NCI-H446 (cell line): ENCODE results near the gene KCNJ6.

Source experiments
- DNase-seq, 2 experiments: peaks; one replicate each; lab custom pipeline; 2025; lab: John Stamatoyannopoulos, UW

Gene KCNJ6

DNA sequence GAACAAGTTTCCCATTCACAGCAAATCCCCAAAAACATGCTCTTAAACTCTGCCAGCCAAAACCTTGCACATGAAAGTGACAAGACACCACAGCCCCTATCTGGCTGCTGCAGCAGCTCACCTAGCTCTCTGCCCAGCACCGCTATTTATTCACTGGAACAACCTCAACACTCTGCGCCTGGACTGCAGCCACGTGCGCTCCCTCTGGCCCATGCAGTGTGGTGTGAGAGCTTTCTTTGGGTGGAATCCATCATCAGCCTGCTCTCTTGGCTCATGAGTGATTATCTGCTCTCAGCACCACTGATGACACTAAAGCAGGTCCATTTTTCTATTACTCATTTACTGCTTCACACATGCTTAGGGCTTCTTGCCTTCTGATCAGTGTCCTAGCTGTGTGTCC, 11.4 kb downstream of the KCNJ6 start:
- peak; percentile 70 to 91 for DNase-seq

DNA sequence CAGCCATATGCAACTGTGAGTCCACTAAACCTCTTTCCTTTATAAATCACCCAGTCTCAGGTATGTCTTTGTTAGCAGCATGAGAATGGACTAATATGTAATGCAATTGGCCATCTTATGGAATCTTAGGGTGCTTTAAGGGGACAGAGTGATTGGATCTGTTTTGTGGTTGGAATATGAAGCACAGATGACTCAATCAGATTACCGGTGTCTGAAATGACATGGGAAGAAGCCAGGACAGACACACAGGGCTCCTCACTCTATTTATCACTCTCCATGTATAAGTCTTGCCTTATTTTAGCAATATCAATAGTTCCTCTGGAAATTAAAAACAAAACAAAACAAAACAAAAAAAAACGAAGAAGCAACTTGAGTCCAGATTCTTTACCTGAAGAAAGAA, 12.9 kb downstream of the KCNJ6 start:
- no peak for DNase-seq

DNA sequence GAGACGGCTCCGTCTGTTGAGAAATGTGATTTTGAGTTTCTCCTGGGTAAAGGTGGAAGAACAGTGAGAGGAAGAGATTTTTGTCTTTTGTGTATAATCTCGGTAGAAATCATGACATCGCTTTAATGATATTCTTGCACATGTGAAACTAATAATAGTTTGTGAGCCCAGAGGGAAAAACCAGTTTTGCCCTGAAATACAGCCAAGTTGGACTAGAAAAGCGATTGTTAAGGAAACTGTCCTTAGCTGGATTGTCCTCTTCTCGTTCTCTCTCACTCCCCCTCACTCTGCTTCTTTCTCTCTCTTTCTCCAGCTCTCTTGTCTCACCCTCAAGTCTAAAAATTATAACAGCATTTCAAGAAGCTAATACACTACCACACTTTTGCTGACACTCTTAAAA, 17.1 kb downstream of the KCNJ6 start:
- peak in 1 of 2 experiments; percentile 29 for DNase-seq

DNA sequence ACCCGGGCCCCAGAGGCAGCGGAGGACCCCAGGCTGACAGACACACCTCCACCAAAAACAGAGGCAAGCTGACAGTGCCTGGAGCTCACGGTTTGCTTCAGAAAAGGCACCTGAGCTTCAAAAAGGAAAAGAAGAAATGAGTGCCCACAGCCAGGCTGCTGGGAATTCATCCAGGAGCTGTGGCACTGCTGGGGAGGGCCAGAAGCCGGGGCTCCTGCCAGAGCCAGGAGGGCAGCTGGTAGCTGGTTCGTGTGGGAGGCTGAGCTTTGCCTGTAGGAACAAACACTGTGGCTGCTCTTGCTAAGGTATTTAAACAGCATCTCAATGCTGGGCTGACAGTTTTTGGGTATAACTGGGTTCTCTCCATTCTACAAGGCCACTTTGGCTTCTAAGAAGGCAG, 19.5 kb downstream of the KCNJ6 start:
- peak; percentile 52 to 82 for DNase-seq

DNA sequence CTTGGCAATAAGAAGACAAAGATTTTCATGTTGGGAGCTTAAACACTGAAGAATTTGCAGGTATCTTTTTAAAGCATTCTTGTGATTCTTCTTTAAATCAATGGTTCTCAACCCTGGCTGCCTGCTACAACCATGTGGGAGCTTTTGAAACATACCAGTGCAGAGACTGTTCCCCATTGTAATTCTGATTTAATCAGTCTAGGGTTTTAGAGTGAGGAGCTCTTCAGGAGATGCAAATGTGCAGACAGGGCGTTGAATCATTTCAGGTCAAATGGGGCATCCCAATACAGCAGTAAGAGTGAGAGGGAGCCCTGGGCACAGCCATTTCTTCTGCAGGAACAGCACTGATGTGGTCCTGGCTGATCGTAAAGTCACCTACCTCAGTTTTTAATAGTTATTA, 24.3 kb downstream of the KCNJ6 start:
- no peak for DNase-seq

DNA sequence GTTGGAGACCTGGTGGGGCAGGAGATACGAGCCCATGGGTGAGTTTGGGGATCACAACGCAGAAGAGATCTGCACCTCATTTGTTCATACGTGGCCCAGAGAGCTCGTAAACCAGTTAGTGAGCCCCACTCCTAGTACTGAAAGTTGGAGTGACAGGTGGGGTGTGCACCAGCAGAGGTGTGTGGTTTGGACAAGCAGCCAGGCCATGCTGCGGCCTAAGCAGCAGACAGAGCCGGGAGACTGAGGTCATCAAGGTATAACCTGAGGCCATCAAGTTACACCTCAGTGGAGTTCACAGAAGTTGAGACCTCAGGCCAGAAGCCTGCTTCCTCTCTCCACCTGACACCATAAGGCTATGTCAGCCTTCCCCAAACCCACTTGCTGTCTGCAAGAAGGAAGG, 27.6 kb downstream of the KCNJ6 start:
- no peak for DNase-seq

DNA sequence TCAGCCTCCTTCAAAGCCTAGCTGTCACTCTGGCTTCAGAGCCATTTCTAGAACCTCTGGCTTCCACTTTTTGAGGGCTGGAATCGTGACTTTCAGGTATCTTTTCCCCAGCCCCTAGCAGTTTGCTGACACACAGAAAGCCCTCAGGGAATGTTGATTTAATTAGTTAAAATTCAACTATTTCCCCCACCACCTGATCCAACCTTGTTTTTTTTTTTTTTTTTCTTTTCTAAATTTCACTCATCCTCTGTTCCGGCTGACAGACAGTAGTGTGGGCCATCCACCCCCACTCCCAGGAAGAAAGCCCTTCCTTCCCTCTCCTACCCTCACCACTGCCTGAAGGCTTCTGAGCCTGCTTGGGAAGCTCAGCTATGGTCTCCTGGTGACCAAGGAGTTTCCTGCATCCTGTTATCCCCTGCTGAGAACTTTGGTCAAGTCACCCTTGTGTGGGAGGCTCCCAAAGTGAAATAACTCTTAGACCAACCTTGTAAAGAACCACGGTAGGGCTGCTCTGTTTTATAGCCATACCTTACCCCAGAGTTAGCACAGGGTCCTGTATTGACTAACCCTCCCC, 29.4 kb downstream of the KCNJ6 start:
- no peak for DNase-seq

DNA sequence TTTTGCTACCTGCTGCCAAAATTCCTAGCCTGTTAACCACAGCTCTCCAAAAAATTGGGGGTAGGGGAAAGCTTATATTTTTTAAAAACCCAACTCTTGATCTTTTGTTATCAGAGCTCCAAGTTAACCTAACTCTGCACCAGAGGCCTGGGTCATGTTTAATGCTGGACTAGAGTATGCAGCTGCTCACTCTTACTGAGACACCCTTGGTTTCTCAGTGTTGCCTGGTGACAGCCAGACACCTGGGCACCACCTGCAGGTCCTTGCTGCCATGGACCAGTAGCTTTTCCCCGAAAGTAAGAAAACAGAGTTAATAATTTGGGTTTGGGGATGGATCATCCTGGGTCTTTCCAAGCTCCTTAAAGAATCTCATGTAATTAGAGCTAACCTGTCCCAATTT, 30.1 kb downstream of the KCNJ6 start:
- no peak for DNase-seq

DNA sequence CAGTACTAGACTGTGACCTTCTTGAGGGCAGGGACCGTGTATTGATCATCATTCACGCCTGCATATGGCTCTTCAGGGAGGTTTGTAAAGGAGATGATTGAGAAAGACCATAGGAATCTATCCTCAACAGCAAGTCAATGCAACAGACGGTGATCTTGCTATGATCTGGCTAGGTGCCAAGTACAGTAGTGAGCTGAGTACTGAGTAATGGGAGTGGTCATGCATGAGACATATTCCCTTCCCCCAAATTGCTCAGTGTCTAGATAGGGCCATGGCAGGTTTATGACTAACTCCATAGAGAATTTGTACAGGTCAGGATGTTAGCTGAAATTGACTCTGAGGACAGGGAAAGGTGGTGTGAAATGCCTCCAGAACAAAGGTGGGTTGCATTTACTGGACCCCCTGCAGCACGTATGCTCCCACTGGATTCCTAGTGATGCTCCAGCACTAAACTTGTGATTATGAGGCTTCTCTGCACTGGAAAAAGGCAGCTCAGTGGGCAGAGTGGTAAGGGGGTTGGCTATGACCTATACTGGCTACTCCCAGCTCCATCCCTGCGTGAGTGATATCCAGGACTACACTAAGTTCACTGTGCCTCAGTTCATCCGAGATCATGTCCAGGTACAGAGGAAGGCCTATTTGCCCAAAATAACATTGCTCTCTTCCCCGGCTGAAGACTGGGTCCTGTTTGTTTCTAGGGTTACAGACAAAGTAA, 37.2 kb downstream of the KCNJ6 start:
- peak; percentile 5 to 85 for DNase-seq

DNA sequence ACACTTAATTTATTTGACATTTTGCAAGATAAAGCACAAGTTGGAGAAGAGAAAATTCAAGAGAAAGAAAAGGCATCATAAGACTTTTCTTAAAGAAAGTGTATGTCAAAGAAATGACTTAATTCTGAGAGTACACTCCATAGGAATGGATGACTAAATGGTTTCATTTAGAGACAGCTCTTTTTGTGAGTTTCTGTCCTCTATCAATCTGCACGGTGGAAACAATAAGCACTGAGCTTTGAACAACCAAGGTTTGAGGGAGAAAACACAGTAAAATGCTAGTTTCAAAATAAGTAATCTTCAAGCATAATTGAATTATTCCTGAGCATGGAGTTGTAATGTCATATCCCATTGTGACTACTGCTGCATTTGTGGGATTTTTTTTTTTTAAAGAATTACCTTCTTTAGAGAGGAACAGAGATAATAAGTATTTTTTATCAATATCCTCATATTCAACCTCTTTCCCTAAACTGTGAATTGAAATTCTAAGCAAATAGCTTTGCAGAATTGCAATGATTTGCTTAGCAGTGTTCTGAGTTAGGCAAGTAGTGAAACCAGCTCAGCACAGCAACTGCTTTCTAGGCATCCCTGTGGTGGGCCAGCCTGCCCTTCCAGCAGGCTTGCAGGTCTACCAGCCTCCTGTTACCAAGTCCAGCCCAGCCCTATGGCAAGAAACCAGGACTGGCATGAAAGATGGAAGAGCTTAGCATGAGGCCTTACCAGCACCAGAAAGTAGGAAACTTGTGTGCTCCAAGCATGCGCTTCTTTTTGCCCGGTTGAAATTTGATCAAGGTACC, 38.2 kb downstream of the KCNJ6 start:
- peak in 1 of 2 experiments; percentile 23 for DNase-seq

DNA sequence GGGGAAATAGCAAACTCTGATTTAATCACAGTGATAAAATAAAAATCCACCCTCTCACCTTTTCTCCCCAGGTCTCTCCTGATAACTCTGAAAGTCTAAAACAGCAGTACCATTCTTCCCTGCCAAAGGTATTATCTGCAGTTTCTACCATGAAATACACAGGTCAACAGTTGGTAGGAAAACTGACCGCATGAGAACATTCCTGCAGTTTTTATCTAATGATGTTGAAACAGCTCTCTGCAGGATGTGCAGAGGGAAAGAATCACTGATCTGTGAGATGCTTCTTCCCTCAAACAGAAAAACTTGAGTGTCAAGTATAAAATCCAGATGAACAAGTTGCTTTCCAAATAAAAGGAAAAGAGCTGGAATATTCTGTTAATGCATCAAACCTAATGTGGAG, 39.1 kb downstream of the KCNJ6 start:
- DNase-seq, result no peak

DNA sequence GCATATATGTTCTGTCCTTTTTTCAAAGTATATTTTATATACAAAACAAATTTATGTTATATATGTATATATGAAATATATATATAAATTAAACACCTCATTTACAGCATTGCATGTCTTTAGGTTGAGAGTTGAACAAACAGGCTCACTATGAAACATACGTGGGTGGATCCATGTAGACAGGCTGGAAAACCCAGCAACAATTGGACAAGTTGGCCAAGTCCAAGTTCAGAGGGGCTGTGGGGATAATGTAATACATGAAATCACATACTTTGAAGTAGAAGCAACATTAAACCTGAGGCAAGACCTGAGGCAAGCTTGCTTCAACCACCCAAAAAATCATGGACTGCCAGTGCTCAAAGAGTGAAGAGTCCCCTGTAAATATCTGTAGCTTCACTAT, 39.7 kb downstream of the KCNJ6 start:
- DNase-seq, result no peak

DNA sequence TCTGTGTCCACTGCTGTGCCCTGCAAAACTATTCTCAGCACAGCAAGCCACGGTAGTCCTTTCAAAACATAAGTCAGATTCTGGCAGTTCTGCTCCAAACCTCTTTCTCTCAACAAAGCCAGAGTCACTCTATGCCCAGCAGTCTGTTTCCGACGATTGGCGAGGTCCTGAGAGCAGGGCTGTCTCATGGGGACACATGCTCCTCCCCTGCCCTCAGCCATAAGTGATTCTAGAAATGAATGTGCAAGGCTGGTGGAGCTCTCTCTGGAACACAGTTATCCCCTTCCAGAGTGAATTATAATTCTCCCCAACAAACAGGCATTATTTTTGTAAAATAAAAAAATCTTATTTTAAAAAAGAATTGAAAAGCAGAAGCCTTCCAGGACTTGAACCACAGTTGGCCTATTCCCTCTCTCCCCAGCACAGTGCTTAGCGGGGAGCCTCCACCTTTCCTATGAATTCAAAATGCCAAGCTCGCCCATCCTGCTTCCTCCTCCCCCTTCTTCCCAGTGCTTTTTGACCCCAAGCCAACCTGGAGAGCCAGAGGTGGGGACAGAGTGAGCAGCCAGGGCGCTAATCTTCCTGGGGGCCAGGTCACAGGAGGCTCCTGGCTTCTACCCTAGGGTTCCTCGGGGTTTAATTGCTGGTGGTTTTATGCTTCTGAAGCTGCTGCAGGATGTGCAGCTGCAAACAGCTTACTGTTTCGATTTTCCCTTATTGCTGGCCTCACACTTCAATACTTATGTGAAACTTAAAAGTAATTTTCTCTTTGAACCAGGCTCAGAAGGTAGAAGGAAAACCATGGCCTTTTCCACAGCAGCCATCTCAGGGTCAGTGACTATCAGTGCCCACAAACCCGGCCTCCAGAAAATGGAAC, 41.1 kb downstream of the KCNJ6 start:
- DNase-seq, result no peak

DNA sequence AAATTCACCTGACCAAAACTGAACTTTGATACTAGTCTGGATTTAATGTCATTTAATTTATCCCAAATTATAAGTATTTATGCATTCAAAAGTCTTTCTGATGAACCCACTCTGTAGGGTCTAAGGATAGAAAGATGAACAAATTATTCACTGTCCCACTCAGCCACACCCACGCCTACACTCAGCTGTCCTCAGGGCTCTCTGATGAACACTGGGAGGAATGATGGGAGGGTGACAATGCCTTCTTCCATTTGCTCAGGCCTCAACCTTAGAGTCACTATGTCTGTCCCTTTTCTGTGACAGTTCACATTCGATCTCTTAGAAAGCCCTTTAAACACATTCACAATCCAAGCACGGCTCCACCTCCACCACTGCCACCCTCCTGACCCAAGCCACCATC, 41.8 kb downstream of the KCNJ6 start:
- no peak for DNase-seq

DNA sequence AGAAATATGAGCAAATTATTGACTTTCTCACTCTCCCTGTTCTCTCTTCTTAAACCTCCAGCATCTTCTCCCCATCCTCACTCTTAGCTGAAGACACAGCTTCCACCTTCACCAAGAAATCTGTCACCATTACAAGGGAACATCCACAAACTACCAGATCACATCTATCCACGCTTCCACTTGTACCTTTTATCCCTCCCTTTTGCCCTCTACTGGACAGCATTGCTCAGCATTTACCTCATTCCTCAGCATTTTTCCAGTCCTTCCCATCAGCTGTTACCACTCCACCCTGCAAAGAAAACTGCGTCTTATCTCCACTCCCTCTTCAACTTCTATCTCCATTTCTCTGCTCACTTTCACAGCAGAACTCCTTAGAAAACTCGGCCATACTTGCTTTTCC, 42.6 kb downstream of the KCNJ6 start:
- DNase-seq, result no peak

DNA sequence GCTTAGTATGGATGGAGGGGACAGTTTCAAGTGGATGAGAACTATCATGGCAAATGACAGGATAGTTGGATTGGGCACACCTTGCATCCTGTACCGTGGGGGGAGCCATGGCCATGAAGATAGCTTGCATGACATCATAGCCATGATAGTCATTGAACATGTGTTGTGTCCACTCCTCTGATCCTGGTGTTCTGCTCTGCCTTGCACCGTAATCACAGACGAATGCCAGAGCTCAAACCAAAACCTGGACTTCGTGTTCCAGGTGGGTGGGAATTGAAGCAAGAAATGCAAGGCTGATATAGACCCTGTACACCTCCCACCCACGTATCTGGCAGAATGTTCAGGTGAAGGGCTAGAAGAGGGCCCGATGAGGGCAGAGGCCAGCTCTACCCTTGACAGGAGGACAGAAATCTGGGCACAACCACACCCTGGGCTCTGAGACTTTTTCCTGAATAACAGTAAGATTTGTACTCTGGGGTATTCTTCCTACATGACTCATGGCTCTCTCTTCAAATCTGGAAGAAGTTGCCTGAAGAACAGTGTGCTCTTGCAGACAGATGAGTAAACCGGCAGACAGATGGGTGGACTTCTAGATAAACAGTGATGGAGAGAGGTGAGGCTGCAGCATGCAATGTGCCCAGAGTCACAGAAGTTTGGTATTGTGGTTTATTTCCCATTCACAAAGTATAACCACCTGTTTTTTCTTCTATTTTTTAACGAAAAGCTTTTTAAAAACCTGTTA, 45.0 kb downstream of the KCNJ6 start:
- peak; percentile 18 to 73 for DNase-seq

DNA sequence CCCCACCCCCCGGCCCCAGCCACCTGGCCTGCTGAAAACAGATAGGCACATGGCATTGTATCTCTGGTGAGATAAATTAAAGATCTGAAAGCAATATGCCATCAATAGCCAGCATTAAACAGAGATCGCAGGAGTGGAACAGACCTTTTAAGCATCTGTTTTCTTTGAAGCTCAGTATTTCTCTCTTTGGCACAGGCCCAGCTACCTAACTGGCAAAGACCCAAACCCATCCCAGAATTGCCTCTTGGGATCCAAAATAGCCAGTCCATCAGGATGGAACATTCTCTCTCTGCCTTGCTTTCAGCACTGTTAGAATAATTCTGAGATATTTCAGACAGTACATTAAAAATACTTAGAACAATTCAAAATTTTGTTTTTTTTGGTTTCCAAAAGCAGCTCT, 46.0 kb downstream of the KCNJ6 start:
- peak; percentile 55 to 94 for DNase-seq

DNA sequence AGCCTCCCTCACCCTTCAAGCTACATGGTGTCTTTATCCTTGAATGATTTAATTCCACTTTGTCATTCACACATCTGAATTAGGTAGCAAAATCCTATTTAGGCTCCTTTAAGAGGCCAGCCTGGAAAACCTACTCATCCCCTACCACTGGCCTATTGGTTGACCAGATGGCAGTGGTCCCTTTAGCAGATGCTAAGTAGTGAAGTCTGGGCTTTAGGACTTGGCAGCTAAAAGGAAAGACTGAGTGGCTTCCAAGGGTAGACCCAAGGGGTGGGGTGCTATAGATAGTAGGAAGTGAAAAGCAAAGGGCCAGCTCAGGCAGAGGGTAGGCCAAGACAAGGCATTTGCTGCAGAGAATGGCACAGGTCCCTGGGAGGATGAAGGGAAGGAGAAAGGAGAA, 46.6 kb downstream of the KCNJ6 start:
- peak; percentile 68 to 97 for DNase-seq

DNA sequence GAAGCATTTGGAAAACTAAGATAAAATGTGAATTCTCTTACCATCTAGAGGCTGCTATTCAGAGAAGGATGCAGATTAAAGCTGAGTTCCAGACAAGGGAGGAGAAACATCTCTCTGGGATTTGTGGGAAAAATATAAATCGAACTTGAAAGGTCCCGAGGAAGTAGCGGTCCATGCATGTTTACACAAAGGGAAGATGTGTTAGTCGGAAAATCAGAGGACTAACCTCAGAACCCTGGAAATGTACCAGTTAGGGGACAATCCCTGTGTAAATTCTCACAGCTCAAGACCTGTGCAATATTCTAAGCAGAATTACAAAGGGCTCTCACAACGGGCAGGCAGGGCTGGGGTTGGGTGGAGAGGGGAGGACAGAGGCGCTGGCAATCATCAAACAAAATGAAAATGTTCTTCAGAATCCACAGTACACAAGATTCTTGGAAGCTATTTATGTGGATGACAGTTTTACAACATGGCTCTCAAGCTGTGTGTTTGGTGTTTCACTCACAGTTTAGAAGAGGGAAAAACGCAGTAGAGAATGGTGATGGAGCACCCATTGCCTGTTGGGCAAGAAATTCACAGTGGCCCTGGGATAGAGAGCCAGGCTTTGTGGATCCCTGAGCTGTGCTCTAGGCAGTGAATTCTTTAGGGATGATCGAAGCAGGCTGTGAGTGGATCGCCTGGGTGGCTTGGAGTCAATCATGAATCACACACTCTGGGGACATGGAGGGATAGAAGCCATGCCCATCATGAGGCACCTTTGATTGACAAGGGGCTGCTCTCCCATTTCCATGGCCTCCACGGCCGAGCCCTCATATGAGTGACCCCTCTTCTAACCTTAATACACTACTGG, 47.6 kb downstream of the KCNJ6 start:
- peak in 1 of 2 experiments; percentile 30 for DNase-seq

DNA sequence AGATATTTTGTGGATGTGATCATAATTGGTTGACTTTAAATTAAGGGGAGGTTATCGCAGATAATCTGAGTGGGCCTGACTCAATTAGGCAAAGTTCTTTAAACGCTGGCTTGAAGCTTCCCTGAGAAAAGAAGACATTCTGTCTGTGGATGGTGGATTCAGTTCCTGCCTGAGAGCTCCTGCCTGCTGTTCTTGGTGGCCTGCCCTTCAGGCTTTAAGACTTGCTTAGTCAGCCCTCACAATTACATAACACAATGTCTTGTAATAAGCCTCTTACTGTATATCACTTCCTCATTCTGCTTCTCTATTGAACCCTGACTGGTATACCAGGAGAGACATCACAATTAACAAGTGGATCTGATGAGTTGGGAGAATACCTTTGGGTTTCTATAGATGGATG, 50.2 kb downstream of the KCNJ6 start:
- DNase-seq, result no peak

DNA sequence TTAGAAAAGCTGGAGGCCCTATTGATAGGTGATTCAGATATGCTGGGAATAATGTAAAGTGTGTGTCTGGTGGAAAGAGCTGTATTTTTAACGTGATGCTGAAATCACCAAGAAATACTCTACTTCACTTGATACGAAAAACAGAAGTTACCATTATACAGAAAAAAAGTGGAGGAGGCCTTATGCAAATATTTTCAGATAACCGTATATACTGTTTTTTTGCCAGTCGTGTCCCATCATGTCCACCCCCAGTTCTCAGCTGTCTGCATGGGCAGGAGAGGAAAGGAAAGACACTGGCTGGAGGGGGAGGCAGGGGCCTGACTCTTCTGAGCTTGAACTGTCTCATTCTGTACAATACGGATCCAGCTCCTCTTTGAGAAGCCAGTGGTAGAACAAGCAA, 51.1 kb downstream of the KCNJ6 start:
- DNase-seq, result no peak
